Vagina (tissue), 2 donors: Measurements from ENCODE around the gene SH2D1B.

Experiments used
- CTCF ChIP-seq, 3 experiments: fragments of 450-650 bp in 2 of 3; fragments of 200-600 bp in 1 of 3; sonication (generic) in 1 of 3; IDR thresholded peaks; one replicate each; pipeline ENCODE4 v1.5.1; 2017 to 2019; ENCODE audit warnings: antibody characterized with exemption in 3 of 3, mild to moderate bottlenecking in 2 of 3, moderate library complexity in 2 of 3
- POLR2A ChIP-seq, 2 donors: fragments of 450-650 bp; IDR thresholded peaks; one replicate each; pipeline ENCODE4 v1.6.1; 2017; ENCODE audit warnings: antibody characterized with exemption in 2 of 2, mild to moderate bottlenecking in 2 of 2, moderate library complexity in 2 of 2

- TF ChIP-seq POLR2A (IDR thresholded peaks at IDR 0.05) (no peak), CTCF (IDR thresholded peaks at IDR 0.05) (no peak)
These were observed 41.2 kb downstream of the SH2D1B start for GRCh38 chr1:162370721-162371120.
